ENCODE measurements around the gene VCAN. TPM values are rescaled to one million over a fixed set of nuclear protein-coding genes. Genes with fewer than 3 reads are reported as not detected.

The VCAN gene
- total RNA-seq, 1 donor, result 543 TPM

DNA sequence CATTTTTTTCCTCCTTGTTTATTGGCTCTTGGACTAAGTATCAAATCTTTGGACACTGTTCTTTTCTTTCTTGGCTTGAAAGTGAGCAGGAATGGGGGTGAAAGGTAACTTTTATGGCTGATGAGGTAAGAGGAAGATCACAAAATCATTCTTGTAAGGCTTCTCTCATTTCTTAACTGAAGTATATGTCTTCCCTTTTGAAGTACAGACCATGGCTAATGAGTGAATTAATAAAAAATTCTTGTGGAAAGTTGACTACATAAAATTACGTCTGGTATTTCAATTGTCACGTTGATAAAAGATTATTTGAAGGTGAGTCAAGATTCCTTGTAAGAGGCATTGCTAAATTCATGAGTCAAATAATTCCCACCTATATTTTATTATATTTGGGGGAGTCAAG is 25.1 kb downstream of the VCAN start:
- Histone ChIP-seq H3K36me3 (ENCODE audit: insufficient read depth, low read length) (peaks cover 76% of the 10 kb centered on the region), H4K20me1 (ENCODE audit: insufficient read depth, low read length) (no peaks in the 10 kb centered on the region), H2AFZ (ENCODE audit: low read length) (no peak overlapping the region), H3K4me2 (ENCODE audit: insufficient read depth, low read length) (no peak overlapping the region), H3K4me1 (ENCODE audit: insufficient read depth, low read length) (peaks cover 2% of the 10 kb centered on the region), H3K27ac (ENCODE audit: low read depth, low read length) (no peak overlapping the region), H3K4me3 (ENCODE audit: insufficient read depth, low read length) (no peak overlapping the region), H3K27me3 (ENCODE audit: insufficient read depth, low read length) (no peaks in the 10 kb centered on the region), H3K9me3 (ENCODE audit: low read depth, low read length) (no peaks in the 10 kb centered on the region), H3K79me2 (ENCODE audit: insufficient read depth, low read length) (peaks cover 2% of the 10 kb centered on the region)
- TF ChIP-seq, protein P1, sequence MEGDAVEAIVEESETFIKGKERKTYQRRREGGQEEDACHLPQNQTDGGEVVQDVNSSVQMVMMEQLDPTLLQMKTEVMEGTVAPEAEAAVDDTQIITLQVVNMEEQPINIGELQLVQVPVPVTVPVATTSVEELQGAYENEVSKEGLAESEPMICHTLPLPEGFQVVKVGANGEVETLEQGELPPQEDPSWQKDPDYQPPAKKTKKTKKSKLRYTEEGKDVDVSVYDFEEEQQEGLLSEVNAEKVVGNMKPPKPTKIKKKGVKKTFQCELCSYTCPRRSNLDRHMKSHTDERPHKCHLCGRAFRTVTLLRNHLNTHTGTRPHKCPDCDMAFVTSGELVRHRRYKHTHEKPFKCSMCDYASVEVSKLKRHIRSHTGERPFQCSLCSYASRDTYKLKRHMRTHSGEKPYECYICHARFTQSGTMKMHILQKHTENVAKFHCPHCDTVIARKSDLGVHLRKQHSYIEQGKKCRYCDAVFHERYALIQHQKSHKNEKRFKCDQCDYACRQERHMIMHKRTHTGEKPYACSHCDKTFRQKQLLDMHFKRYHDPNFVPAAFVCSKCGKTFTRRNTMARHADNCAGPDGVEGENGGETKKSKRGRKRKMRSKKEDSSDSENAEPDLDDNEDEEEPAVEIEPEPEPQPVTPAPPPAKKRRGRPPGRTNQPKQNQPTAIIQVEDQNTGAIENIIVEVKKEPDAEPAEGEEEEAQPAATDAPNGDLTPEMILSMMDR (IDR thresholded peaks at IDR 0.05; ENCODE audit: extremely low read depth, low read depth, low read length), result no peak
- no peak for DNase-seq (ENCODE audit: insufficient read length, low spot score, missing footprints)

DNA sequence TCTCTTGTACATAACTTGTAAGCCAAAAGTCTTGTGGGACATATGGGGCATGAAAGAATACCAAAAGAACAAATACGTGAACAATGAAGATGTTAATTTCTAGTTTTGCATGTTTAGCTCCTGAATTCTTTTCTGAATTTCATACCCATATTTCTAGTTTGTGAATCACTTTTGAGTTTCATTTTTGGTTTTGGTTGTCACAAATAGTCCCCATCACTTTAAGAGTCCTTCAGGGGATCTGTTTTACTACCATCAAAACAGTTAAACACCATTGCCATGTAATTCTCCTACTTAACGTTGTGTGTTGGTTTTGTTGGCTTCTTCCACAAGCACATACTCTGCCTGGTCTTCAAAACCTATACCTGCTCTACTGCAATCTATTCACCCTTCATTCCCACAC is 27.0 kb downstream of the VCAN start:
- Histone ChIP-seq H4K20me1 (ENCODE audit: insufficient read depth, low read length) (no peaks in the 10 kb centered on the region), H3K4me3 (ENCODE audit: insufficient read depth, low read length) (no peak overlapping the region), H3K79me2 (ENCODE audit: insufficient read depth, low read length) (peaks cover 2% of the 10 kb centered on the region), H3K36me3 (ENCODE audit: insufficient read depth, low read length) (peaks cover 59% of the 10 kb centered on the region), H3K27ac (ENCODE audit: low read depth, low read length) (no peak overlapping the region), H3K4me1 (ENCODE audit: insufficient read depth, low read length) (peaks cover 6% of the 10 kb centered on the region), H2AFZ (ENCODE audit: low read length) (no peak overlapping the region), H3K9me3 (ENCODE audit: low read depth, low read length) (no peaks in the 10 kb centered on the region), H3K27me3 (ENCODE audit: insufficient read depth, low read length) (no peaks in the 10 kb centered on the region), H3K4me2 (ENCODE audit: insufficient read depth, low read length) (no peak overlapping the region)
- DNase-seq (ENCODE audit: insufficient read length, low spot score, missing footprints), result no peak
- TF ChIP-seq, protein P1 (IDR thresholded peaks at IDR 0.05; ENCODE audit: extremely low read depth, low read depth, low read length), result no peak

DNA sequence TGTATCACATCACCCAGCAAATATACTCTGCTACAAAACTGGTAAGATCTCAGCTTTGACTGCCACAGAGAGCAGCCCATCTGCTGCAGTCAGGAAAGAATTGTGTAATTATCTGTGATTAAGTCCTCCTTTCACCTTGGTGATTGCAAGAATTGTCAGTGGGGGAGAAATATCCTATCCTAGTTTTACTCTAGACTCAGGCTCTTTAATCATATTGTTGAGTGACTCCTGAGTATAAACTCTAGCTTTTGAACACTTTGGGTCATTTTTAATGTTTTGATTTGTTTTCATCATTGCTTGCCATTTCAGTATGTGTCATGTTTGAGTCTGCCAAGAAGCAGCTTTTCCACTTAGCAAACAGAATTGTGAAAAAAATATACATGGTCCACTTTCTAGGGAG is 32.1 kb downstream of the VCAN start:
- Histone ChIP-seq H3K4me2 (ENCODE audit: insufficient read depth, low read length) (peak overlapping the region; percentile 5), H3K4me3 (ENCODE audit: insufficient read depth, low read length) (no peak overlapping the region), H3K27me3 (ENCODE audit: insufficient read depth, low read length) (no peaks in the 10 kb centered on the region), H3K27ac (ENCODE audit: low read depth, low read length) (peak overlapping the region; percentile 19), H3K79me2 (ENCODE audit: insufficient read depth, low read length) (peaks cover 2% of the 10 kb centered on the region), H2AFZ (ENCODE audit: low read length) (no peak overlapping the region), H3K36me3 (ENCODE audit: insufficient read depth, low read length) (peaks cover 34% of the 10 kb centered on the region), H4K20me1 (ENCODE audit: insufficient read depth, low read length) (no peaks in the 10 kb centered on the region), H3K9me3 (ENCODE audit: low read depth, low read length) (no peaks in the 10 kb centered on the region), H3K4me1 (ENCODE audit: insufficient read depth, low read length) (peaks cover 11% of the 10 kb centered on the region)
- DNase-seq (ENCODE audit: insufficient read length, low spot score, missing footprints), result peak; percentile 82
- TF ChIP-seq, protein P1 (IDR thresholded peaks at IDR 0.05; ENCODE audit: extremely low read depth, low read depth, low read length), result no peak

DNA sequence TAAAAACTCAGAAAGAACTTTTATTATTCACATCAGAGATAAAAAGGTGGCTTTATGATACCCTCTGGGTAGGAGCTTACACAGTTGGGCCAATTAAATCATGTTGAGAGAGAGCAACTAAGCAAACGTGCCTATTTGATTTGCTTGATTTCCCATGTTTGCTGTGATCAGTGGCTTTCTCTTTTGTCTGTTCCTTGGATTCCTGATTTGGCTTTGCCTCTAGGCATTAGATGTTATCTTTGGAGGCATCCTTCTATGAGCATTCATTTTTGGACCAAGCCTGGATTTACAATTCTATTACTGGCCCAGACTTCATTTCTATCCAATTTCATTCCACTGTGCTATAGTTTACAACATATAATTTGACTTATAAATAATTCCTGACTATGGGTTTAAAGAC is 35.9 kb downstream of the VCAN start:
- Histone ChIP-seq H3K4me2 (ENCODE audit: insufficient read depth, low read length) (no peak overlapping the region), H3K4me1 (ENCODE audit: insufficient read depth, low read length) (peaks cover 22% of the 10 kb centered on the region), H2AFZ (ENCODE audit: low read length) (no peak overlapping the region), H3K36me3 (ENCODE audit: insufficient read depth, low read length) (peaks cover 23% of the 10 kb centered on the region), H3K9me3 (ENCODE audit: low read depth, low read length) (no peaks in the 10 kb centered on the region), H3K27ac (ENCODE audit: low read depth, low read length) (no peak overlapping the region), H3K27me3 (ENCODE audit: insufficient read depth, low read length) (no peaks in the 10 kb centered on the region), H3K4me3 (ENCODE audit: insufficient read depth, low read length) (no peak overlapping the region), H4K20me1 (ENCODE audit: insufficient read depth, low read length) (peaks cover 3% of the 10 kb centered on the region), H3K79me2 (ENCODE audit: insufficient read depth, low read length) (no peaks in the 10 kb centered on the region)
- peak; percentile 10 for DNase-seq (ENCODE audit: insufficient read length, low spot score, missing footprints)
- TF ChIP-seq, protein P1 (IDR thresholded peaks at IDR 0.05; ENCODE audit: extremely low read depth, low read depth, low read length), result no peak

Data from osteoblast (primary cell).